Panc1 (cell line): ENCODE results near the gene CCDC57. TPM values are rescaled to one million over a fixed set of nuclear protein-coding genes. Genes with fewer than 3 reads are reported as not detected.
A peak's percentile ranks its signal among the peaks of the same experiment; 100 is the strongest.
"Not testable (repeated sequence)": the region's sequence is repeated elsewhere in the genome, so short reads cannot be mapped to it uniquely, and the experiment has no call there.

Experiments used
- ATAC-seq: fragments of 200-7000 bp; cut with Tn5 transposase; 2 replicates; pipeline ENCODE4 v1.9.1; 2020; ENCODE audit warnings: mild to moderate bottlenecking, moderate library complexity
- BruUV-seq: library from RNA; stranded (reverse); fragments of 400-500 nt; replicated peaks from 2 replicates; lab custom pipeline; 2021; lab: Mats Ljungman, UMichigan
- CTCF ChIA-PET: fragments of 300-600 bp; sonication (Branson Sonifier 250); formaldehyde crosslinking; loops from one replicate; lab custom pipeline; 2022; ENCODE audit warnings: antibody characterized with exemption; lab: Charles Lee
- POLR2A ChIA-PET: fragments of 300-600 bp; sonication (Branson Sonifier 250); formaldehyde crosslinking; loops from one replicate; lab custom pipeline; 2022; ENCODE audit warnings: antibody characterized with exemption; lab: Charles Lee
- DNase-seq: peaks from one replicate; pipeline ENCODE4 v3.0.0-alpha.2; 2010; ENCODE audit warnings: low read depth, low spot score
- H3K27ac ChIP-seq: 2 replicates; pipeline ENCODE4 v1.5.1; 2011; ENCODE audit warnings: mild to moderate bottlenecking, low read length, inconsistent platforms
- H3K27me3 ChIP-seq: fragments of 200-500 bp; sonication (Bioruptor generic); 2 replicates; pipeline ENCODE4 v1.6.0; 2014; ENCODE audit warnings: low read length, inconsistent platforms; ENCODE audit not compliant: control insufficient read depth, insufficient read depth
- H3K36me3 ChIP-seq: fragments of 200-500 bp; sonication (Bioruptor generic); 2 replicates; pipeline ENCODE4 v1.5.1; 2014; ENCODE audit warnings: inconsistent platforms, mild to moderate bottlenecking, low read length, moderate library complexity; ENCODE audit not compliant: control insufficient read depth, insufficient read depth
- H3K4me1 ChIP-seq: 2 replicates; pipeline ENCODE4 v1.5.1; 2011; ENCODE audit warnings: inconsistent platforms, mild to moderate bottlenecking, low read length, moderate library complexity; ENCODE audit not compliant: control insufficient read depth, insufficient read depth
- H3K4me3 ChIP-seq, 2 experiments: 2 replicates each; pipeline ENCODE4 v1.5.1; 2011 to 2012; ENCODE audit warnings: low read depth in 2 of 2, low read length in 2 of 2, mild to moderate bottlenecking in 2 of 2, inconsistent platforms in 1 of 2, moderate library complexity in 1 of 2
- H3K9me3 ChIP-seq: fragments of 200-500 bp; sonication (Bioruptor generic); 2 replicates; pipeline ENCODE4 v1.5.1; 2014; ENCODE audit warnings: low read depth, mild to moderate bottlenecking, inconsistent platforms, low read length, moderate library complexity; ENCODE audit not compliant: control insufficient read depth, insufficient read depth
- CTCF ChIP-seq: fragments of 450-650 bp; IDR thresholded peaks from 2 replicates; pipeline ENCODE4 v1.5.1; 2017; ENCODE audit warnings: mild to moderate bottlenecking
- POLR2AphosphoS5 ChIP-seq: IDR thresholded peaks from 2 replicates; pipeline ENCODE4 v1.6.1; 2012; ENCODE audit warnings: mild to moderate bottlenecking, low read depth, low read length, moderate library complexity
- REST ChIP-seq, 2 experiments: IDR thresholded peaks; 2 replicates each; pipeline ENCODE4 v1.6.1; 2011 to 2012; ENCODE audit warnings: low read depth in 2 of 2, control low read depth in 1 of 2, low read length in 1 of 2, mild to moderate bottlenecking in 1 of 2, moderate library complexity in 1 of 2; ENCODE audit not compliant: insufficient read depth in 1 of 2
- SIN3A ChIP-seq: IDR thresholded peaks from 2 replicates; pipeline ENCODE4 v1.6.1; 2012; ENCODE audit warnings: low read depth, mild to moderate bottlenecking, low read length, moderate library complexity, borderline replicate concordance; ENCODE audit not compliant: insufficient read depth
- TCF7L2 ChIP-seq: IDR thresholded peaks from 2 replicates; pipeline ENCODE4 v1.6.1; 2011; ENCODE audit warnings: mild to moderate bottlenecking, low read depth, low read length, inconsistent platforms
- in situ Hi-C: cut with HindIII; loops from 2 replicates; pipeline ENCODE4 v1.10.0; 2016; ENCODE audit warnings: low sequenced_read_pairs, low pct_unique_long_range_greater_than_20kb
- intact Hi-C: fragments of 100-400 bp; cut with micrococcal nuclease; formaldehyde crosslinking; loops from one replicate; pipeline ENCODE4 v1.10.0; 2022; ENCODE audit not compliant: unreplicated experiment
- total RNA-seq: library from RNA; stranded (reverse); gene quantifications from one replicate; pipeline ENCODE4 v1.2.1, GENCODE V29; 2021; ENCODE audit not compliant: unreplicated experiment

Gene CCDC57
- total RNA-seq, 1 experiment from 2014 or later, result 63.6 TPM

- intact Hi-C loops, result no loop called here
- in situ Hi-C loops, result loop anchor here (10.0 kb wide), 1 partner anchor 79 kb away; the partner anchor contains the start of genes GPS1 and RFNG
- Histone ChIP-seq H3K4me1 (no peaks in the 10 kb centered on the region), H3K4me3 (no peak overlapping the region), H3K9me3 (no peaks in the 10 kb centered on the region), H3K27me3 (no peaks in the 10 kb centered on the region), H3K36me3 (no peaks in the 10 kb centered on the region), H3K27ac (no peak overlapping the region)
- TF ChIP-seq CTCF (no peak), TCF7L2 (no peak), POLR2AphosphoS5 (no peak), REST (IDR thresholded peaks at IDR 0.05; ENCODE audit: insufficient read depth in 1 of 2, low read depth in 2 of 2, low read length in 1 of 2) (no peak), SIN3A (no peak)
- ATAC-seq (no peak), DNase-seq (no peak)
- ChIA-PET POLR2A (no interaction called here), CTCF (no interaction called here)
- BruUV-seq, result no TSS peak
These were observed 78.5 kb downstream of the CCDC57 start for GRCh38 chr17:82134101-82134500.

GRCh38 chr17:82133166-82133953 lies 79.3 kb downstream of the CCDC57 start:
- intact Hi-C loops, ATAC-seq, H3K36me3 ChIP-seq, DNase-seq, POLR2A ChIA-PET, H3K4me1 ChIP-seq, H3K27me3 ChIP-seq, H3K4me3 ChIP-seq, CTCF ChIA-PET, H3K27ac ChIP-seq, H3K9me3 ChIP-seq, BruUV-seq: not testable (repeated sequence)
- in situ Hi-C loops, result loop anchor here (10.0 kb wide), 1 partner anchor 79 kb away; the partner anchor contains the start of genes GPS1 and RFNG

GRCh38 chr17:82129095-82129494 lies 83.5 kb downstream of the CCDC57 start:
- Histone ChIP-seq H3K4me1 (no peaks in the 10 kb centered on the region), H3K4me3 (no peak overlapping the region), H3K9me3 (no peaks in the 10 kb centered on the region), H3K27ac (no peak overlapping the region), H3K36me3 (no peaks in the 10 kb centered on the region), H3K27me3 (no peaks in the 10 kb centered on the region)
- ATAC-seq, result peak; percentile 68
- in situ Hi-C loops (no loop called here), intact Hi-C loops (no loop called here)
- no peak for DNase-seq
- ChIA-PET POLR2A (no interaction called here), CTCF (no interaction called here)
- no peak for TF ChIP-seq POLR2AphosphoS5
- no peak for TF ChIP-seq TCF7L2
- no peak for TF ChIP-seq SIN3A
- BruUV-seq, result no TSS peak
